ENCODE results near the gene SLITRK3.

The SLITRK3 gene

DNA sequence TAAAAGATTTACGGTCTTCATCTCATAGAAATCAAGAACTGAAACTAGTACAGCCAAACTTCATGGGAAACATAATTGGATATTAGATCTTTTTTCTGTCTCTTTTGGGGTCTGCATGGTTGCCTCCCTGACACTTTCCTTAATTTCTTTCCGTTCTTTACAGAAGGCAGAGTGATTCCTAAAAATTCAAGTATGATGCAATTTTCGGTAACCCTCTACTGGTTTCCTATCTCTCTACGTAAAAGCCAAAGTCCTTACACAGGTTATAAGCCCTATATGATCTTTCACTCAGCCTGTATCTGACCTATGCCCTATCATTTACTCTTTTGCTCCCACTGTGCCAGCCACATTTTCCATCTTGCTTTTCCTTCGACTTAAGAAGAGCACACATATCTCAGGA lies 6.8 kb upstream of the SLITRK3 start:
- no peak overlapping the region for H3K4me3 ChIP-seq (ENCODE audit: low read depth in 1 of 2, low read length in 2 of 2)
- no peaks in the 10 kb centered on the region for H3K9me3 ChIP-seq (ENCODE audit: low read length)
- peaks cover 4 to 9% of the 10 kb centered on the region in 2 donors for H3K27me3 ChIP-seq (ENCODE audit: control insufficient read depth in 1 of 2, insufficient read depth in 2 of 2, low read length in 2 of 2)
- H3K9ac ChIP-seq (ENCODE audit: low read length), result no peak overlapping the region
- H3K27ac ChIP-seq (ENCODE audit: low read depth, low read length), result no peak overlapping the region
- H3K36me3 ChIP-seq (ENCODE audit: insufficient read depth, low read length), result no peaks in the 10 kb centered on the region
- H3K4me1 ChIP-seq (ENCODE audit: insufficient read depth, low read length), result no peaks in the 10 kb centered on the region

DNA sequence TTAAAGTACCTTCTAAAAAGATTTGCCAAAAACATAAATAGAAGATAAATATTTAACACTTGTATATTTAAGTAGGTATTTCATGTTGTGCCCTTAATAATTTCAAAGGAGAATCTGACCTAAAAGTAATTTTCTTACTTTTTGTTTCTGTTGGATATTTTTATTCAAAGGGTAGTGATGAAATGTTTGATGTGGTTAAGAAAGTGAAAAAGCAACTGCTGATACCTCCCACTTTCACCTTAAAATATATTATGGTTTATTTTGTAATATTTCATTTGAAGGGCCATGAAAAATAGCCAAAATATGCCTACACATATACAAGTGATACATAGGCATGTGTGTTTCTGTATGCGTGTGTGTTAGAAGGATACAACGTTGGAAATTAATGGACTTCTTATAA lies 5.8 kb upstream of the SLITRK3 start:
- H3K9ac ChIP-seq (ENCODE audit: low read length), result no peak overlapping the region
- H3K27me3 ChIP-seq (ENCODE audit: control insufficient read depth in 1 of 2, insufficient read depth in 2 of 2, low read length in 2 of 2), result peaks cover 9 to 14% of the 10 kb centered on the region in 2 donors

DNA sequence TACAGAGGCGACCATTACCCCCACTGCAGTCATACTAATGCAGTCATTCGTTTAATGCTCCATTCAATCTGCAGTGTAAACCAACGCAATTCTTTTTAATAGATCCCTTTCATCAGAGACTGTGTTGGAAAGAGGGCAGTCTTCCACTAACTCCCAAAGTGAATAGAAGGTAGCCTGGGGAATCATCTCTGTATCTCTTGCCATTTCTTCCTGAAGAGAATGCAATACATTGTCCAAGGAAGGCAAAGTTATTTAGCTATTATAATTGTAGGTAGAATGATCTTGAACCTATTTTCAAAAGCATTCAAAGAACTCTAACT lies 1.3 kb upstream of the SLITRK3 start:
- peaks cover 28% of the 10 kb centered on the region for H3K4me1 ChIP-seq (ENCODE audit: insufficient read depth, low read length)
- H3K27ac ChIP-seq (ENCODE audit: low read depth, low read length), result peak overlapping the region; percentile 16
- no peaks in the 10 kb centered on the region for H3K9me3 ChIP-seq (ENCODE audit: low read length)
- H3K9ac ChIP-seq (ENCODE audit: low read length), result no peak overlapping the region
- H3K36me3 ChIP-seq (ENCODE audit: insufficient read depth, low read length), result no peaks in the 10 kb centered on the region
- peak overlapping the region in 1 of 2 donors; percentile 58 for H3K4me3 ChIP-seq (ENCODE audit: low read depth in 1 of 2, low read length in 2 of 2)
- peaks cover 36 to 41% of the 10 kb centered on the region in 2 donors for H3K27me3 ChIP-seq (ENCODE audit: control insufficient read depth in 1 of 2, insufficient read depth in 2 of 2, low read length in 2 of 2)

More for the DNA sequence above, 5.8 kb upstream of the SLITRK3 start:
- Histone ChIP-seq H3K4me3 (ENCODE audit: low read depth in 1 of 2, low read length in 2 of 2) (no peak overlapping the region), H3K27ac (ENCODE audit: low read depth, low read length) (no peak overlapping the region), H3K36me3 (ENCODE audit: insufficient read depth, low read length) (no peaks in the 10 kb centered on the region), H3K9me3 (ENCODE audit: low read length) (no peaks in the 10 kb centered on the region), H3K4me1 (ENCODE audit: insufficient read depth, low read length) (peaks cover 5% of the 10 kb centered on the region)

DNA sequence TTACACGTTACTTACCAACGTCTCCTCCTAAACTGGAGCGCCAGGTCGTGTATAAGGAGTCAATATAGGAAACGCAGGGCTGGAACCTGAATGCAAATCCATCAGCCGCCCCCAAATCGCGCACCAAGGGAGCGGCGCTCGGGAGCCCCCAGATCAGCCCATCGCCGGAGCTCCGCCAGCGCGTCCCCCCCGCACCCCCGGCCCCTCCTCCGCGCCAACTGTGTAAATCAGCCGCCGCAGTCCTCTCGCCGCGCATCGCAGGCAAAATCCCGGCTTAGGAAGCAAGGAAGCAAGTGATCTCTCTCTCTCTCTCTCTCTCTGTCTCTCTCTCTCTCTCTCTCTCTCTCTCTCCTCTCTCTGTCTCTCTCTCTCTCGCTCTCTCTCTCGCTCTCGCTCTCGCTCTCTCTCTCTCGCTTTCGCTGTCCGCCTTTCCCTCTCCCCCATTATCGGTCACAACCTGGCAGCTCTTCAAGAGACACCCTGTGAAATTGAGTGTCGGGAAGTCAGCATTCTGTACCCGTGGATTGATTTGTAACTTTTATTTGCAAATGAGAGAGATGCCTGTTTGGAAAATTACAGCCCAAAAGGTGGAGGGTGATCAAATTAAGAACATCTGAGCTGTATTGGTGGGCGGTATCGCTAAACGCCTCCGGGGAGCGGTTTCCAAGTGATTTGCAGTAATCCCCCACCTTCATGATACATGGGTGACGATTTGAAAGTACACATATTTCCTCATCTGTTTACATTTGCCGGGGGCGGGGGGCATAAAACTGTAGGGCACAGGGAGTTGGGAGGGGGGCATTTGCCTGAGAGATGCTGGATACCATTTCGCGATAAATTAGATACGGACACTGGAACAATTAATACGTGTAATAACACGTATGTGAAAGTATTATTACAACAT lies 645 bp upstream of the SLITRK3 start:
- Histone ChIP-seq H3K9me3 (ENCODE audit: low read length) (no peaks in the 10 kb centered on the region), H3K27me3 (ENCODE audit: control insufficient read depth in 1 of 2, insufficient read depth in 2 of 2, low read length in 2 of 2) (peaks cover 36 to 41% of the 10 kb centered on the region in 2 donors), H3K4me1 (ENCODE audit: insufficient read depth, low read length) (peaks cover 28% of the 10 kb centered on the region), H3K9ac (ENCODE audit: low read length) (no peak overlapping the region), H3K36me3 (ENCODE audit: insufficient read depth, low read length) (no peaks in the 10 kb centered on the region), H3K4me3 (ENCODE audit: low read depth in 1 of 2, low read length in 2 of 2) (peak overlapping the region; percentile 44 to 58), H3K27ac (ENCODE audit: low read depth, low read length) (peak overlapping the region; percentile 16)

GRCh38 chr3:165195241-165195639 lies 944 bp downstream of the SLITRK3 start:
- no peaks in the 10 kb centered on the region for H3K36me3 ChIP-seq (ENCODE audit: insufficient read depth, low read length)
- no peaks in the 10 kb centered on the region for H3K9me3 ChIP-seq (ENCODE audit: low read length)
- H3K4me3 ChIP-seq (ENCODE audit: low read depth in 1 of 2, low read length in 2 of 2), result peak overlapping the region; percentile 33 to 61
- H3K4me1 ChIP-seq (ENCODE audit: insufficient read depth, low read length), result peaks cover 28% of the 10 kb centered on the region
- H3K9ac ChIP-seq (ENCODE audit: low read length), result no peak overlapping the region
- no peak overlapping the region for H3K27ac ChIP-seq (ENCODE audit: low read depth, low read length)
- H3K27me3 ChIP-seq (ENCODE audit: control insufficient read depth in 1 of 2, insufficient read depth in 2 of 2, low read length in 2 of 2), result peaks cover 36 to 41% of the 10 kb centered on the region in 2 donors

DNA sequence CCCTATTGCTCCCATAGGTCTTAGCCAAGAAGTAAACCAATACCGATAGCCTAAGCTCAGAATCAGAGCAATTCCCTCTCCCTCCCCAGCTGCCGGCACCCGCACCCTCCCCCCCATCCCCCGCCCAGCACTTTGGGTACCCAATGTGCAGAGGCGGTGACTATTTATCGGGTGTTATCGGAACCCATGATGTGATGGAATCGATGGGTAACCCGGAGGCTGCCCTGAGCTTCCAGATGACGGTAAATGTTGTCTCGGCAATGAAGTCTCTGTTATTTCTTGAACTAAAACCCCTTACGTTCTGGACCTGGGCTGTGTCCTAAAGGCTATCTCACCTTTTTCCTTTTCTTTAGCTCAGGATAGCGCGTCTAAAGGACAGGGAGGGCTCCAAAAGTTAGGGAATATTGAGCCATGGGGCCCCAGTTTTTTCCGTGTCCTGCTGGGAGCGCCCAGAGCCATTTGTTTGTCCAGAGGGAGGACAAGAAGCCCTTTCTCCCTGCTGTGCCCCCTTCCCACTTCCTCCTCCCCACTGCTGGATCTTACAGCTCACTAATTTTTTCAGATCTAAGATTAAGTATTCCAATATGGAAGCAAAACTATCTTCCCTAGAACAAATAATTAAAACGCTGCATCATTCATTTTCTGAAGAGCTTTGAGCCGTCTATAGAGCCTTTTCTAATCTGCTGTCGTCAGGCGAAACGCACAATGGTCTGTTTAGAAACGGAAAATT lies 1.5 kb downstream of the SLITRK3 start:
- H3K9ac ChIP-seq (ENCODE audit: low read length), result no peak overlapping the region
- peaks cover 36 to 41% of the 10 kb centered on the region in 2 donors for H3K27me3 ChIP-seq (ENCODE audit: control insufficient read depth in 1 of 2, insufficient read depth in 2 of 2, low read length in 2 of 2)
- no peak overlapping the region for H3K27ac ChIP-seq (ENCODE audit: low read depth, low read length)
- peaks cover 28% of the 10 kb centered on the region for H3K4me1 ChIP-seq (ENCODE audit: insufficient read depth, low read length)
- no peaks in the 10 kb centered on the region for H3K36me3 ChIP-seq (ENCODE audit: insufficient read depth, low read length)
- peak overlapping the region; percentile 41 to 61 for H3K4me3 ChIP-seq (ENCODE audit: low read depth in 1 of 2, low read length in 2 of 2)
- no peaks in the 10 kb centered on the region for H3K9me3 ChIP-seq (ENCODE audit: low read length)

DNA sequence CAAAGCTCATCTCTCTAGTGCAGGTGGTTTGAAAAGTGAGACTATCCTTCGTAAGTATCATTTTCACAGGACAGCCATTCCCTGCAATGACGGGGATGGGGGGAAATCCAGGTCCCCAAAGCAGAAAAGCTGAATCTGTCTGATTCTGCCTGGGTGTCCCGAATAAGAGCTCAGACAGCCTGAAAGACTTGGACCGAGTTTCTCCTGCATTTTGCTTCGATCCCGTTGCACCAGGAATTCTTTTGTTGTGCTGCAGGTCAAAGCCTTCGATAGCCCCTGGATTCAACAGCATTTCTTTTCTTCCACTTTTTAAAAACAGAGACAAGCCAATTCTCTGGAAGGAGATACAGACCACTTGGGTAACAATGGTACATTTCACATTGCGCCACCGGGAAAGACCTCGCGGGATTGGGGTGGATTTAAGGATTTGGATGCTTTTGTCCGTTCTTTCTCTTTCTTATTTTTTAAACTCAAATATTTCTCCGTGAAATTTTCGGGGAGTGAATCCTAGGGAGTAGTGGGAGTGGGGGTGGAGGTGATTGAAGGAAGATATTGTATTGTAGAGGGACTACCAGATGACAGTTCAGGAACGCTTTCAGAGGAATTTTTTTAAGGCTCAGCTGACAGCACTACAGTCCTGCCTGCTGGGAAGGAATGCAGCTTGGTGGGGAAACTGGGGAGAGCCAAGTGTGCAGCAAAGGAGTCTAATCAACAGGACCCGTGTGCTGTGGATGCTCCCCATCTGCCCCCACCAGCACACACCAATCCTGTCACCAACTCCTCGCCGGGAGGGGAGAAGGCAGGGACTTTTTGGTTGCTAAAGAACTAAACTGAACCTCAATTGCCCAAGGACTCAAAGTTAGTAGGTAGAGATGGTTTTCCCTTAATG lies 2.6 kb downstream of the SLITRK3 start:
- H3K9me3 ChIP-seq (ENCODE audit: low read length), result no peaks in the 10 kb centered on the region
- H3K4me3 ChIP-seq (ENCODE audit: low read depth in 1 of 2, low read length in 2 of 2), result peak overlapping the region; percentile 41 to 61
- H3K27me3 ChIP-seq (ENCODE audit: control insufficient read depth in 1 of 2, insufficient read depth in 2 of 2, low read length in 2 of 2), result peaks cover 33 to 41% of the 10 kb centered on the region in 2 donors
- no peak overlapping the region for H3K9ac ChIP-seq (ENCODE audit: low read length)
- peaks cover 28% of the 10 kb centered on the region for H3K4me1 ChIP-seq (ENCODE audit: insufficient read depth, low read length)
- peak overlapping the region; percentile 56 for H3K27ac ChIP-seq (ENCODE audit: low read depth, low read length)
- no peaks in the 10 kb centered on the region for H3K36me3 ChIP-seq (ENCODE audit: insufficient read depth, low read length)

DNA sequence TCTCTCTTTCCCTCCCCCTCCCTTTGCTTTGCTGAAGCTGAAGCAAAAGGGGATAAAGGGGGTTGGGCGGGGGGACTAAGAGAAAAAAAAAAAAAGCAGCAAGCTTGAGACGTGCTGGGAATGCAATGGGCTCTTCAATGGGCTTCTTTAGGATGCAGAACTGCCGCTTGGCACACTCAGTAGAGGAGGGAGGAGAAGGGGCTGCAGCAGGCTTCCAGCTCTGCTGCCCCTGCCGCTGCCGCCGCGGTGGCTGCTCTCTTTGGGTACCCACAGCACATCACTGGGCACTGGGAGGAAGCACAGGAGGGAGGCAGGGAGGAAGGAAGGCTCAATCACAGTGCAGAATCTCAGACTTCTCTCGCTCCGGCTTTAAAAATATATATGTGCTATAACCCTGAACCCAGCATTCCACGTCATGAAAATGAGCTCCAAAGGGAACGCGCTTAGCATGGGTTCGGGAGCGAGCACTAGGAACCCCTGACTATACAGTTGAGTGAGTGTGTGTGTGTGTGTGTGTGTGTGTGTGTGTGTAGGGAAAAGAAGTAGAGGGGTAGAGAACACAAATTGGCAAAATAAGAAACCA lies 3.5 kb downstream of the SLITRK3 start:
- H3K9ac ChIP-seq (ENCODE audit: low read length), result no peak overlapping the region
- no peak overlapping the region for H3K27ac ChIP-seq (ENCODE audit: low read depth, low read length)
- H3K27me3 ChIP-seq (ENCODE audit: control insufficient read depth in 1 of 2, insufficient read depth in 2 of 2, low read length in 2 of 2), result peaks cover 27 to 37% of the 10 kb centered on the region in 2 donors
- no peaks in the 10 kb centered on the region for H3K36me3 ChIP-seq (ENCODE audit: insufficient read depth, low read length)
- H3K9me3 ChIP-seq (ENCODE audit: low read length), result no peaks in the 10 kb centered on the region
- H3K4me1 ChIP-seq (ENCODE audit: insufficient read depth, low read length), result peaks cover 28% of the 10 kb centered on the region
- peak overlapping the region; percentile 16 to 61 for H3K4me3 ChIP-seq (ENCODE audit: low read depth in 1 of 2, low read length in 2 of 2)

- H3K4me1 ChIP-seq (ENCODE audit: insufficient read depth, low read length), result peaks cover 19% of the 10 kb centered on the region
- no peak overlapping the region for H3K27ac ChIP-seq (ENCODE audit: low read depth, low read length)
- H3K36me3 ChIP-seq (ENCODE audit: insufficient read depth, low read length), result no peaks in the 10 kb centered on the region
- no peaks in the 10 kb centered on the region for H3K9me3 ChIP-seq (ENCODE audit: low read length)
- H3K27me3 ChIP-seq (ENCODE audit: control insufficient read depth in 1 of 2, insufficient read depth in 2 of 2, low read length in 2 of 2), result peaks cover 20 to 28% of the 10 kb centered on the region in 2 donors
- no peak overlapping the region for H3K9ac ChIP-seq (ENCODE audit: low read length)
- H3K4me3 ChIP-seq (ENCODE audit: low read depth in 1 of 2, low read length in 2 of 2), result no peak overlapping the region
These were observed 4.7 kb downstream of the SLITRK3 start for GRCh38 chr3:165191491-165191890.

GRCh38 chr3:165188452-165188851 lies 7.7 kb downstream of the SLITRK3 start:
- Histone ChIP-seq H3K27ac (ENCODE audit: low read depth, low read length) (no peak overlapping the region), H3K36me3 (ENCODE audit: insufficient read depth, low read length) (no peaks in the 10 kb centered on the region), H3K4me3 (ENCODE audit: low read depth in 1 of 2, low read length in 2 of 2) (no peak overlapping the region), H3K4me1 (ENCODE audit: insufficient read depth, low read length) (peaks cover 5% of the 10 kb centered on the region), H3K9me3 (ENCODE audit: low read length) (no peaks in the 10 kb centered on the region), H3K27me3 (ENCODE audit: control insufficient read depth in 1 of 2, insufficient read depth in 2 of 2, low read length in 2 of 2) (peaks cover under 1 to 3% of the 10 kb centered on the region in 2 donors), H3K9ac (ENCODE audit: low read length) (no peak overlapping the region)

All from muscle layer of colon (tissue), 2 donors.